ENCODE data around the gene ARHGEF37. TPM values are rescaled to one million over a fixed set of nuclear protein-coding genes. Genes with fewer than 3 reads are reported as not detected.

ARHGEF37 gene
- total and polyA plus RNA-seq, 3 experiments from 2014 or later = 0.13 to 0.53 TPM; not detected in 1

Other genes starting within 250 kb of the ARHGEF37 start
- 10 to 100 TPM; 33.4 to 36.5 TPM for gene GRPEL2, start 236.0 kb upstream of the ARHGEF37 start, total RNA-seq
- gene GRPEL2, start 236.0 kb upstream of the ARHGEF37 start, polyA plus RNA-seq = 4.5 TPM
- gene PCYOX1L, start 223.5 kb upstream of the ARHGEF37 start, total RNA-seq = 10 to 100 TPM; 22.6 to 23.3 TPM
- 11.9 TPM for gene PCYOX1L, start 223.5 kb upstream of the ARHGEF37 start, polyA plus RNA-seq
- not detected for gene IL17B, start 202.2 kb upstream of the ARHGEF37 start, total RNA-seq
- not detected for gene IL17B, start 202.2 kb upstream of the ARHGEF37 start, polyA plus RNA-seq
- 100 to 1,000 TPM; 177 to 187 TPM for gene CSNK1A1, start 30.1 kb upstream of the ARHGEF37 start, total RNA-seq
- 118 TPM for gene CSNK1A1, start 30.1 kb upstream of the ARHGEF37 start, polyA plus RNA-seq
- gene PPARGC1B, start 148.8 kb downstream of the ARHGEF37 start, total RNA-seq = 1 to 10 TPM; 6.3 to 7.1 TPM
- gene PPARGC1B, start 148.8 kb downstream of the ARHGEF37 start, polyA plus RNA-seq = 1.7 TPM